ENCODE data around the gene SNRNP48. TPM values are rescaled to one million over a fixed set of nuclear protein-coding genes. Genes with fewer than 3 reads are reported as not detected.

SNRNP48 gene
- total RNA-seq, 1 experiment from 2014 or later: 26.2 TPM

GRCh38 chr6:7559651-7560385 is 30.2 kb upstream of the SNRNP48 start:
- ATAC-seq (no peak), DNase-seq (ENCODE audit: low read depth, low spot score) (no peak)
- intact Hi-C loops (cut with micrococcal nuclease): no loop called here
- ChIA-PET RAD21 (ENCODE audit: low non-redundant PET in 1 of 2, low total read pairs in 2 of 2, uncharacterized antibody in 2 of 2, unreplicated experiment in 2 of 2) (interaction anchor here in 1 of 2 experiments (0.7 kb wide), 1 partner anchor 143 kb away, joined by 3 read pairs; no protein-coding TSS in a partner anchor), POLR2A (no interaction called here), CTCF (no interaction called here)
- BruUV-seq (replicated peaks): TSS peak; percentile 6
- Histone ChIP-seq H3K9me2 (ENCODE audit: insufficient read depth) (no peaks in the 10 kb centered on the region), H3K79me2 (ENCODE audit: insufficient read depth, low read length) (peaks cover 5% of the 10 kb centered on the region; the same call in 1 of the 2 replicates), H3K4me2 (ENCODE audit: low read length) (no peak overlapping the region), H3K4me1 (ENCODE audit: control insufficient read depth in 1 of 2, insufficient read depth in 2 of 2, low read length in 2 of 2) (no peaks in the 10 kb centered on the region), H3K27ac (ENCODE audit: low read depth, low read length) (no peak overlapping the region), H3K9ac (ENCODE audit: low read length) (no peak overlapping the region), H3K27me3 (ENCODE audit: insufficient read depth, low read length) (no peaks in the 10 kb centered on the region), H2AFZ (ENCODE audit: low read depth, low read length, poor library complexity, severe bottlenecking) (no peak overlapping the region), H3K9me3 (ENCODE audit: control insufficient read depth in 1 of 2, insufficient read depth in 1 of 2, low read depth in 1 of 2, low read length in 2 of 2) (no peaks in the 10 kb centered on the region), H3K4me3 (replicated peaks in 1 of 2; ENCODE audit: low read depth in 1 of 2, low read length in 2 of 2) (no peak overlapping the region), H4K20me1 (ENCODE audit: insufficient read depth) (no peaks in the 10 kb centered on the region), H3K36me3 (ENCODE audit: control insufficient read depth in 1 of 2, insufficient read depth in 2 of 2, low read length in 2 of 2) (peaks cover 55 to 62% of the 10 kb centered on the region in 2 experiments)
- TF ChIP-seq POLR2A (IDR thresholded peaks at IDR 0.05; ENCODE audit: borderline replicate concordance, extremely low read depth, insufficient read depth, insufficient read length): no peak
- TF ChIP-seq CBX3 (IDR thresholded peaks at IDR 0.05; ENCODE audit: low read depth): no peak
- TF ChIP-seq REST (IDR thresholded peaks at IDR 0.05; ENCODE audit: low read depth): no peak
- no peak for TF ChIP-seq CEBPB (IDR thresholded peaks at IDR 0.05; ENCODE audit: low read depth)
- TF ChIP-seq ZNF274 (IDR thresholded peaks at IDR 0.05; ENCODE audit: low read depth, low read length): no peak
- TF ChIP-seq TCF7L2 (IDR thresholded peaks at IDR 0.05; ENCODE audit: borderline replicate concordance, extremely low read depth, insufficient read depth, insufficient read length): no peak
- TF ChIP-seq, protein P1, sequence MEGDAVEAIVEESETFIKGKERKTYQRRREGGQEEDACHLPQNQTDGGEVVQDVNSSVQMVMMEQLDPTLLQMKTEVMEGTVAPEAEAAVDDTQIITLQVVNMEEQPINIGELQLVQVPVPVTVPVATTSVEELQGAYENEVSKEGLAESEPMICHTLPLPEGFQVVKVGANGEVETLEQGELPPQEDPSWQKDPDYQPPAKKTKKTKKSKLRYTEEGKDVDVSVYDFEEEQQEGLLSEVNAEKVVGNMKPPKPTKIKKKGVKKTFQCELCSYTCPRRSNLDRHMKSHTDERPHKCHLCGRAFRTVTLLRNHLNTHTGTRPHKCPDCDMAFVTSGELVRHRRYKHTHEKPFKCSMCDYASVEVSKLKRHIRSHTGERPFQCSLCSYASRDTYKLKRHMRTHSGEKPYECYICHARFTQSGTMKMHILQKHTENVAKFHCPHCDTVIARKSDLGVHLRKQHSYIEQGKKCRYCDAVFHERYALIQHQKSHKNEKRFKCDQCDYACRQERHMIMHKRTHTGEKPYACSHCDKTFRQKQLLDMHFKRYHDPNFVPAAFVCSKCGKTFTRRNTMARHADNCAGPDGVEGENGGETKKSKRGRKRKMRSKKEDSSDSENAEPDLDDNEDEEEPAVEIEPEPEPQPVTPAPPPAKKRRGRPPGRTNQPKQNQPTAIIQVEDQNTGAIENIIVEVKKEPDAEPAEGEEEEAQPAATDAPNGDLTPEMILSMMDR (IDR thresholded peaks at IDR 0.05 in 2 of 3, conservative IDR thresholded peaks at IDR 0.05 in 1 of 3; ENCODE audit: borderline replicate concordance in 1 of 3, insufficient read depth in 1 of 3, low read depth in 2 of 3, low read length in 2 of 3): no peak
- no peak for TF ChIP-seq ZBTB33 (IDR thresholded peaks at IDR 0.05; ENCODE audit: extremely low read depth, insufficient replicate concordance, low read length)
- no peak for TF ChIP-seq EZH2 (IDR thresholded peaks at IDR 0.05)
- no peak for TF ChIP-seq YY1 (IDR thresholded peaks at IDR 0.05; ENCODE audit: extremely low read depth, insufficient replicate concordance, low read depth, low read length)
- TF ChIP-seq SP1 (IDR thresholded peaks at IDR 0.05; ENCODE audit: low read depth): no peak

Data from HCT116 (cell line).